GM21360 (cell line): ENCODE measurements around the gene PMP22.
A peak's percentile ranks its signal among the peaks of the same experiment; 100 is the strongest.
"Not testable (repeated sequence)": the region's sequence is repeated elsewhere in the genome, so short reads cannot be mapped to it uniquely, and the experiment has no call there.

Experiments
- ATAC-seq: cut with Tn5 transposase; IDR thresholded peaks from one replicate; pipeline ENCODE4 v1.9.1; 2021; ENCODE audit warnings: mild to moderate bottlenecking, moderate library complexity; ENCODE audit not compliant: unreplicated experiment

Gene PMP22

GRCh38 chr17:15257258-15257788, 7.8 kb downstream of the PMP22 start:
- ATAC-seq: peak; percentile 62

- no peak for ATAC-seq
Measured at GRCh38 chr17:15256689-15257088, 8.4 kb downstream of the PMP22 start.

- ATAC-seq: no peak
Measured at GRCh38 chr17:15255713-15256454, 9.2 kb downstream of the PMP22 start.

GRCh38 chr17:15250135-15250860, 14.8 kb downstream of the PMP22 start:
- no peak for ATAC-seq

- no peak for ATAC-seq
Measured at GRCh38 chr17:15249487-15249886, 15.6 kb downstream of the PMP22 start.

- ATAC-seq: no peak
Measured at GRCh38 chr17:15247891-15248529, 17.1 kb downstream of the PMP22 start.

- no peak for ATAC-seq
Measured at GRCh38 chr17:15245054-15245453, 20.1 kb downstream of the PMP22 start.

- no peak for ATAC-seq
Measured at GRCh38 chr17:15240644-15241043, 24.5 kb downstream of the PMP22 start.

- no peak for ATAC-seq
Measured at GRCh38 chr17:15239491-15239890, 25.6 kb downstream of the PMP22 start.

GRCh38 chr17:15238676-15239422, 26.3 kb downstream of the PMP22 start:
- no peak for ATAC-seq

GRCh38 chr17:15238057-15238456, 27.1 kb downstream of the PMP22 start:
- no peak for ATAC-seq

- ATAC-seq: no peak
Measured at GRCh38 chr17:15237106-15237425, 28.1 kb downstream of the PMP22 start.

GRCh38 chr17:15236281-15237105, 28.6 kb downstream of the PMP22 start:
- no peak for ATAC-seq

GRCh38 chr17:15233971-15234370, 31.2 kb downstream of the PMP22 start:
- ATAC-seq: no peak

GRCh38 chr17:15233022-15233805, 31.9 kb downstream of the PMP22 start:
- no peak for ATAC-seq

- ATAC-seq: no peak
Measured at GRCh38 chr17:15232517-15232915, 32.6 kb downstream of the PMP22 start.

- ATAC-seq: no peak
Measured at GRCh38 chr17:15231851-15232516, 33.1 kb downstream of the PMP22 start.

- no peak for ATAC-seq
Measured at GRCh38 chr17:15230866-15231265, 34.3 kb downstream of the PMP22 start.

GRCh38 chr17:15221827-15222226, 43.3 kb downstream of the PMP22 start:
- not testable (repeated sequence) for ATAC-seq
